Calu3 (cell line): Measurements from ENCODE around the gene ST6GALNAC3. TPM values are rescaled to one million over a fixed set of nuclear protein-coding genes. Genes with fewer than 3 reads are reported as not detected.

Experiments used
- BruUV-seq: library from RNA; stranded (reverse); fragments of 400-500 nt; replicated peaks from 2 replicates; lab custom pipeline; 2021; lab: Mats Ljungman, UMichigan
- CTCF ChIA-PET: fragments of 300-600 bp; sonication (Branson Sonifier 250); formaldehyde crosslinking; loops from one replicate; lab custom pipeline; 2022; ENCODE audit warnings: antibody characterized with exemption; lab: Charles Lee
- DNase-seq: peaks from one replicate; pipeline ENCODE4 v3.0.0; 2022
- H3K27ac Mint-ChIP-seq: one replicate; pipeline ENCODE4 v1.8.0; 2022; ENCODE audit warnings: mixed read lengths; ENCODE audit not compliant: unreplicated experiment
- H3K27me3 Mint-ChIP-seq: one replicate; pipeline ENCODE4 v1.8.0; 2022; ENCODE audit warnings: mixed read lengths; ENCODE audit not compliant: unreplicated experiment
- H3K36me3 Mint-ChIP-seq: one replicate; pipeline ENCODE4 v1.8.0; 2022; ENCODE audit warnings: mild to moderate bottlenecking, moderate library complexity, mixed read lengths; ENCODE audit not compliant: insufficient read depth, unreplicated experiment
- H3K4me1 Mint-ChIP-seq: one replicate; pipeline ENCODE4 v1.8.0; 2022; ENCODE audit warnings: mild to moderate bottlenecking, low read depth, mixed read lengths; ENCODE audit not compliant: unreplicated experiment
- H3K4me3 Mint-ChIP-seq: one replicate; pipeline ENCODE4 v1.8.0; 2022; ENCODE audit warnings: mild to moderate bottlenecking, low read depth, moderate library complexity, mixed read lengths; ENCODE audit not compliant: unreplicated experiment
- H3K9me3 Mint-ChIP-seq: one replicate; pipeline ENCODE4 v1.8.0; 2022; ENCODE audit warnings: low read depth, mixed read lengths; ENCODE audit not compliant: unreplicated experiment
- intact Hi-C: fragments of 100-400 bp; cut with micrococcal nuclease; formaldehyde crosslinking; loops from one replicate; pipeline ENCODE4 v1.10.0; 2022; ENCODE audit not compliant: unreplicated experiment
- total RNA-seq: library from RNA; stranded (reverse); gene quantifications from 2 replicates; pipeline ENCODE4 v1.2.3, GENCODE V29; 2022
- TF ChIP-seq, protein P1 (sequence below): fragments of 200-600 bp; IDR thresholded peaks from one replicate; pipeline ENCODE4 v1.8.0; 2022; ENCODE audit warnings: antibody characterized with exemption; ENCODE audit not compliant: unreplicated experiment

Gene ST6GALNAC3
- total RNA-seq, 1 experiment from 2014 or later = 0.87 TPM

DNA sequence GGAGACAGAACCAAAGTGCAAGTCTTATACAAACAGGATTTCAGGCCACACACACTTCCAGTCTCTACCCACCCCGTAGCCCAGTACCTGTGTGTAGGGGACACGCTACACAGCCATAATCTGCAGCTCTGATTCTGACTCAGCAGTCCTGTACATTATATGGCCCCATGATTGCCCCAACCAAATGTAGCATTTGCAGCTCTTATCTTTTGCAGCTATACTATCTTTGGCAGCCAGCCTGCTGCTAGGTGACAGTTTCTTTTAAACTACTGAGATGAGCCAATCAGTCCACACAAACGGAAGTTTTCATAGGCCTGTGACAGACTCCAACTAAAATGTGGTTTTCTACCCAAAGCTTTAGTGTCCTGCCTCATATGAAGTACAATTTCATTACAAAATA is 533.2 kb downstream of the ST6GALNAC3 start:
- DNase-seq = no peak
- Mint-ChIP-seq H3K27ac (no peak overlapping the region), H3K4me1 (no peaks in the 10 kb centered on the region), H3K9me3 (no peaks in the 10 kb centered on the region), H3K4me3 (no peak overlapping the region), H3K36me3 (no peaks in the 10 kb centered on the region), H3K27me3 (no peaks in the 10 kb centered on the region)
- BruUV-seq = no TSS peak
- intact Hi-C loops = no loop called here
- TF ChIP-seq, protein P1, sequence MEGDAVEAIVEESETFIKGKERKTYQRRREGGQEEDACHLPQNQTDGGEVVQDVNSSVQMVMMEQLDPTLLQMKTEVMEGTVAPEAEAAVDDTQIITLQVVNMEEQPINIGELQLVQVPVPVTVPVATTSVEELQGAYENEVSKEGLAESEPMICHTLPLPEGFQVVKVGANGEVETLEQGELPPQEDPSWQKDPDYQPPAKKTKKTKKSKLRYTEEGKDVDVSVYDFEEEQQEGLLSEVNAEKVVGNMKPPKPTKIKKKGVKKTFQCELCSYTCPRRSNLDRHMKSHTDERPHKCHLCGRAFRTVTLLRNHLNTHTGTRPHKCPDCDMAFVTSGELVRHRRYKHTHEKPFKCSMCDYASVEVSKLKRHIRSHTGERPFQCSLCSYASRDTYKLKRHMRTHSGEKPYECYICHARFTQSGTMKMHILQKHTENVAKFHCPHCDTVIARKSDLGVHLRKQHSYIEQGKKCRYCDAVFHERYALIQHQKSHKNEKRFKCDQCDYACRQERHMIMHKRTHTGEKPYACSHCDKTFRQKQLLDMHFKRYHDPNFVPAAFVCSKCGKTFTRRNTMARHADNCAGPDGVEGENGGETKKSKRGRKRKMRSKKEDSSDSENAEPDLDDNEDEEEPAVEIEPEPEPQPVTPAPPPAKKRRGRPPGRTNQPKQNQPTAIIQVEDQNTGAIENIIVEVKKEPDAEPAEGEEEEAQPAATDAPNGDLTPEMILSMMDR = no peak
- CTCF ChIA-PET = no interaction called here

DNA sequence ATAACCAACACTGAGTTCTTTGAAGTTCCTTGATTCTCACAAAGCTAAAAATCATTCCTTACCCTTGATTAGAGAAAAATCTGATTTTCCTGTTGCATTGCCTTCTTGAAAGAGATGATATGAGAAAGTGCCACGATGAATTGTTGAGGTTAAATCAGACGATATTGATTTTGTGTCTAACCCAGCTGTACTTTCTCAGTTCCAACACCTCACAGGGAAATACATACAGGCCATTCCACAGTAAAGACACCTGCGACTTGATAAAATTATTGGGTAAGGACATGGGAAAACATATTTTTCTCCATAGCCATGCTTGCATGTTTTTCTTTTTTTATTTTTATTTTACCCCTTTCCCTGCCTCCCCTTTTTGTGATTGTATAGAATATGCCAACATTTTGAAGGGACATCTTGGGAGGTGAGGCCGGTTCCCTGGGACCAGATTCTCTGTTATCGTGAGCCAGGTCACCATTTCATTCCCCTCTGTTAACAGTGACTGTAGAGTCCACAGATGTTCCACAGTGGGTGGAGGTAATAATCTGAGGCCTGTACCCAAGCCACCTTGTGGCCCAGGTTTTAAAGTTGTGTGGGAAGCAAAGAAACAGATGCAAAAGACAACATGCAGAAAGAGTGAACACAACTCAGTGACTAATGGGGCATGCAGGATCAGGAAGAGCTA is 537.4 kb downstream of the ST6GALNAC3 start:
- Mint-ChIP-seq H3K27me3 (no peaks in the 10 kb centered on the region), H3K36me3 (no peaks in the 10 kb centered on the region), H3K9me3 (no peaks in the 10 kb centered on the region), H3K27ac (no peak overlapping the region), H3K4me3 (no peak overlapping the region), H3K4me1 (no peaks in the 10 kb centered on the region)
- no TSS peak for BruUV-seq
- no peak for DNase-seq
- TF ChIP-seq, protein P1 = no peak
- intact Hi-C loops = no loop called here
- CTCF ChIA-PET = no interaction called here

DNA sequence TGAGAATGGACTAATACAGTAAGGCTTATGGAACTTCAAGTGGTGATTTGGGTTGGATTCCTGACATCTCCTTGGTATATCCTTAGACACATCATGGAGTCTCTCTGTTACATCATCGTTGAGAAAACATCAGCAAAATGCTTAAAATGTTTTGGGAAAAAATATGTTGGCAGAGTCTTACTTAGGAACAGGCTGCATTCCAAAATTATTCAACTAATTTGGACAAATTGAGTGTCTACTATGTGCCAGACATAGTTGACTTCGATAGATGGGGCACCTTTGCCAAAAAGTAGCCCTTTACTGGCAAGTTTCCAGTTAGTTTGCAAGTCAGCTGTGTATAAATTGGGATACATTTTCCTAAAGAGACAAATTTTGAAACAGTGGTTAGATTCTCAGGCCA is 539.3 kb downstream of the ST6GALNAC3 start:
- no TSS peak for BruUV-seq
- intact Hi-C loops = no loop called here

DNA sequence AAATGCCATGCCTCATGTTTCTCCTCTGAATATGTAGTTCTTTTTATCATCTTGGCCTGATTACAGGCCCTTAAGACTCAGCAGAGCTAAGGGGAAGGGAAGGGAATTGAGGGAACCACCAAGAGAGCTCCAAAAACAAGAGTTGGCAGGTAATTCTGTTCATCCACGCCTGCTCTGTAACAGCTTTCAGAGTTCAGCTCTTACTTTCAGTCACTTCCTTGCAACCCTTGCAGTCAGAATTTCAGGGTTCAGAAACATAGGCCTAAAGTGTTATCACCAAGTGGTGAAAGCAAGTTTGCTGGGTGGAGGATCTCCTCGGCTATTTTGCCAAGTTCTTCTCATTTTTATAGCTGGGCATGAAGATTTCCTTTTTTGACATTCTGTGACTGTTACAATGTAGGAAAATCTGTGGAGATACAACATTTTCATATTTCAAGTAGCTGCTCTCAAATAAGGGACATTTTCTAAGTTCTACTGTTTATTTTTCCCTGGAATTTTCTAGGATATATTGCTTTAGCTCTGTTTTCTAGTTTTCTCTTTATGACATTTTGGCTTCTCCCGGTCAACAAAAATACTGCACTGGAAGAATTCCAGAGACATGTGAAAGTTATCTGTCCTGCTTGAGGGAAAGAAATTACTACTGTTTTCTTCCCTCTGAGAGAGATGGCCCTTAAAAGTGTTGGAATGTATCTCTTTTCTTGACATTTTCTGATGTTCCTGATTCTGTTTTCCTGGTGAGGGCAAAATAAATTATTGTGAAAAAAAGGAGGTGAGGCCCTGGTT is 540.9 kb downstream of the ST6GALNAC3 start:
- BruUV-seq = no TSS peak
- intact Hi-C loops = no loop called here
- H3K4me1 Mint-ChIP-seq = no peaks in the 10 kb centered on the region
- no peaks in the 10 kb centered on the region for H3K27me3 Mint-ChIP-seq
- no peaks in the 10 kb centered on the region for H3K36me3 Mint-ChIP-seq
- TF ChIP-seq, protein P1 = no peak
- peaks cover 2% of the 10 kb centered on the region for H3K9me3 Mint-ChIP-seq
- H3K27ac Mint-ChIP-seq = no peak overlapping the region
- H3K4me3 Mint-ChIP-seq = no peak overlapping the region
- CTCF ChIA-PET = no interaction called here
- DNase-seq = no peak

More for the DNA sequence above, 539.3 kb downstream of the ST6GALNAC3 start:
- Mint-ChIP-seq H3K9me3 (no peaks in the 10 kb centered on the region), H3K4me1 (no peaks in the 10 kb centered on the region), H3K4me3 (no peak overlapping the region), H3K36me3 (no peaks in the 10 kb centered on the region), H3K27me3 (no peaks in the 10 kb centered on the region), H3K27ac (no peak overlapping the region)
- no peak for DNase-seq
- TF ChIP-seq, protein P1 = no peak
- CTCF ChIA-PET = no interaction called here
